H1 (cell line): ENCODE results near the gene GMPR. TPM values are rescaled to one million over a fixed set of nuclear protein-coding genes. Genes with fewer than 3 reads are reported as not detected.

ENCODE experiments used
- POLR2AphosphoS5 ChIP-seq: IDR thresholded peaks from 2 replicates; pipeline ENCODE4 v1.6.1; 2011; ENCODE audit warnings: low read depth, low read length
- TBP ChIP-seq: IDR thresholded peaks from 2 replicates; pipeline ENCODE4 v1.6.1; 2011; ENCODE audit warnings: low read depth, low read length, improper control_type of control experiment
- polyA plus RNA-seq, 7 experiments: library from polyadenylated mRNA; depleted of rRNA in 3 of 7; stranded (reverse) in 5 of 7; unstranded in 2 of 7; fragments of >200 nt in 5 of 7; fragments of 200-250 nt in 2 of 7; gene quantifications; 1 replicate in 5 of 7; 2 replicates in 1 of 7; 4 replicates in 1 of 7; pipeline versions ENCODE4 v1.2.1 to v1.2.3, GENCODE V29; 2011 to 2013; ENCODE audit warnings: missing spikeins in 2 of 7, mixed read lengths in 2 of 7
- total RNA-seq: library from RNA; stranded (reverse); fragmentation: NEBNext Ultra II Directional; extraction: Animal tissue kit (Norgen Biotek cat#: 25700); gene quantifications from 2 replicates; pipeline ENCODE4 v1.2.1, GENCODE V29; 2021

The GMPR gene
- total and polyA plus RNA-seq, 2 of the 8 experiments (the other 6 are each of a cell fraction or from before 2014, with no cell fraction given) = 0.99 to 1.2 TPM

GRCh38 chr6:16206595-16207037 lies 31.8 kb upstream of the GMPR start (continued):
- TF ChIP-seq TBP = no peak
- no peak for TF ChIP-seq POLR2AphosphoS5
